M059J (cell line): ENCODE results near the gene CDK13. TPM values are rescaled to one million over a fixed set of nuclear protein-coding genes. Genes with fewer than 3 reads are reported as not detected.
A peak's percentile ranks its signal among the peaks of the same experiment; 100 is the strongest.
"Not testable (repeated sequence)": the region's sequence is repeated elsewhere in the genome, so short reads cannot be mapped to it uniquely, and the experiment has no call there.

Experiments used
- DNase-seq: peaks from one replicate; pipeline ENCODE4 v3.0.0-alpha.2; 2012; ENCODE audit warnings: low read depth
- total RNA-seq: library from RNA; depleted of rRNA; stranded (reverse); fragments of >200 nt; shearing (Covaris generic); gene quantifications from 2 replicates; pipeline ENCODE4 v1.2.3, GENCODE V29; 2014

The CDK13 gene
- total RNA-seq, 1 experiment from 2014 or later = 45.3 TPM

DNA sequence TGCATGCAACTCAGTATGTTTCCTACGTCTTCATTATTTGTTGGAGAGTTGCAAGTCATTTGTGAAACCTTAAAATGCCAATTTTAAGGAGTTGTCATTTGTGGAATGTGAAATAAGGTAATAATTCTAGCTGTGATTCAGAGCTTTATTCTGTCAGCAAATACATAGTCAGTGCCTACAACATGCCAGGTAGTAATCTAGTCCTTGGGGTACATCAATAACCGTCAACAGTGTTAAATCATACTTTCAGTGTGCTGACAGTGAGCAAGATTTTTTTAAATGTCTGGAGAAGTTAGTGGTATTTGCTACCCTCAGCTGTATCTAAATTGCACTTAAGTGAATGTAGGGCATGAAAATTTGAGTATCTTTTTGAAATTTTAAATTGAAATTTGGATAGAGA, 147.7 kb downstream of the CDK13 start:
- no peak for DNase-seq

DNA sequence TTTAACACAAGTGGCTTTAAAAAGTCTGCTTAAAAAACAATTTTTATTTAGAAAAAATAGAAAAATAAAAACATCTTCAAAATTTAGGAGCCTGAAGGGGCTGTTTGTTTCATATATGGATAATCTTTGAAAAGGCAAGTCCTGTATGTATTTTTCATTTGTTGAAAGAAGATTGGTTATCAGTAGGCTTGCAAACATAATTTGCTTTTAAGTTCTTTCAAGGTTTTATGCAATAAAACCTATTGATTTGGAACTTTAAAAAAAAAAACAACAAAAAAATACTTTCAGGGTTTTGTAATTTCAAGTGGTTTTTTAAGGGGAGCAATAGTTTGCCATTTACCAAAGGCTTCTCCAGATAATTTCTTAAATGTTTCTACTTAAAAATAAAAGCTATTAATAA, 148.8 kb downstream of the CDK13 start:
- no peak for DNase-seq

DNA sequence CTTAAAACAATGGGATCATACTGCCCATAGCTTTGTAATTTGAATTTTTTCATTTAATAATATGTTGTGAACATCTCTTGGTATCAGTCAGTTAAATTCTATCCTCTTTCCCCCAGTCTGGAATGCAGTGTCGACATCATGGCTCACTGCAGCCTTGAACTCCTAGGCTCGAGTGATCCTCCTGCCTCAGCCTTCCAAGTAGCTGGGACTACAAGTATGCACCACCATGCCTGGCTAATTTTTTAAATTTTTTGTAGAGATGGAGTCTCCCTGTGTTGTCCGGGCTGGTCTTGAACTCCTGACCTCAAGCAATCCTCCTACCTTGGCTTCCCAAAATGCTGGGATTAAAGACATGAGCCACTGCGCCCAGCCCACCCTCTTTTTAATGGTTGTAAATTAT, 149.8 kb downstream of the CDK13 start:
- no peak for DNase-seq

DNA sequence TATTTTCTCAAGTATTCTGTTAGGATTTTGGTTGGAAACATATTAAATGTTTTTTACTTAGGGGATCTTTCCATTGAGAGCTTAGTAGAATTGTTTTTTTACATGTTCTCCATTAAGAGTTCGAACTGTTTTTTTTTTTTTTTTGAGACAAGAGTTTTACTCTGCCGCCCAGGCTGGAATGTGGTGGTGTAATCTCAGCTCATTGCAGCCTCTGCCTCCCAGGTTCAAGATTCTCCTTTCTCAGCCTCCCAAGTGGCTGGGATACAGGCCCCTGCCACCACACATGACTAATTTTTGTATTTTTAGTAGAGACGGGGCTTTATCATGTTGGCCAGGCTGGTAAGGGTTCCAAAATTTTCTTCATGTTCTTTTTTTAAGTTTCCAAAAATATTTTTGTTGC, 151.1 kb downstream of the CDK13 start:
- DNase-seq = no peak

DNA sequence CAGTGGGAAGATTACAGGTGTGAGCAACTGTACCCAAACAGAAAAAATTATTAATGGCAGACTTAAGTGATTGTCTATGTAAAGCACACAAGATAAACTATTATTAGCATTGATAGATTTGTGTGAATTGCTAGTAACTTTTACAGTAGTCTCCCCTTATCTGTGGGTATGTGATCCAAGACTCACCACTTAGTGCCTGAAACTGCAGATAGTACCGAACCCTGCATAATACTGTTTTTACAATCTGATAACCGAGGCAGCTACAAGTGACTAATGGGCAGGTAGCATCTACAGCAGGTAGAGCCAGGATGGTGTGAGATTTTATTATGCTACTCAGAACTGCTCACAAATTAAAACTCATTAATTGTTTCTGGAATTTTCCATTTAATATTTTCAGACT, 152.8 kb downstream of the CDK13 start:
- no peak for DNase-seq

DNA sequence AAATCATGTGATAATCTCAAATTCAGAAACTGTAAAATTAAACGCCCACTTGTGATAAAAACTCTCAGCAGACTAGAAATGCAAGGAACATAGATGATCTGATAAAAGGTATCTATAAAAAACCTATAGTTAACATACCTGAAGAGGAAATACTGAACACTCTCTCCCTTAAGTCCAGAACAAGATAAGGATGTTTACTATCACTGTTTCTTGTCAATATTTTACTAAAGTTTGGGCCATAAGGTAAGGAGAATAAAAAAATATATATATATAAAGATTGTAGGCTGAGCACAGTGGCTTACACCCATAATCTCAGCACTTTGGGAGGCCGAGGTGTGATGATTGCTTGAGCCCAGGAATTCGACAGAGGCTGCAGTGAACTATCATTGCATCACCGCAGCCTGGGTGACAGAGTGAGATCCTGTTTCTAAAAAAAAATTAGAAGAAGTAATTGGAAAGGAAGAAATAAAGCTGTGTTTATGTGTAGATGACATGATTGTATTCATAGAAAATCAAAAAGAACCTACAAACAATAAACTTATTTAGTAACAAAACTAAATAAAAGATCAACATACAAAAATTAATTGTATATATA, 155.9 kb downstream of the CDK13 start:
- no peak for DNase-seq

DNA sequence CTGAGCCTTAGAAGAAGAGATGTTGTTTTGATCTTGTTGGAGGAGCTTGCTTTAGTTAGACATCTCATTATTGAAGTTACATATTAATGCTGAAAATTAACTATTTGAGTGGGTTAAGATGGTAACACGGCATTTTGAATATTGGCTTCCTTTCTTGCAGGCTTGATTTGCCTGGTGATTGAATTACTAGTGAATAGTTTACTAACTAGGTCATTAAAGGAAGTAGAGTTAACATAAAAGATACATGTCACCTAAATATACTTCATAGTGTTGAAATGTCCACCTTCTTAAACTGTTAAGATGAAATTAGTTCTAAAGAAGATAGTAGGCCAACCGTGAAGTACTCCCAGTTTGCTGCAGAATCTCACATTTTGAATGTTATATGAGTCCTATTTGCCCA, 165.9 kb downstream of the CDK13 start:
- no peak for DNase-seq

DNA sequence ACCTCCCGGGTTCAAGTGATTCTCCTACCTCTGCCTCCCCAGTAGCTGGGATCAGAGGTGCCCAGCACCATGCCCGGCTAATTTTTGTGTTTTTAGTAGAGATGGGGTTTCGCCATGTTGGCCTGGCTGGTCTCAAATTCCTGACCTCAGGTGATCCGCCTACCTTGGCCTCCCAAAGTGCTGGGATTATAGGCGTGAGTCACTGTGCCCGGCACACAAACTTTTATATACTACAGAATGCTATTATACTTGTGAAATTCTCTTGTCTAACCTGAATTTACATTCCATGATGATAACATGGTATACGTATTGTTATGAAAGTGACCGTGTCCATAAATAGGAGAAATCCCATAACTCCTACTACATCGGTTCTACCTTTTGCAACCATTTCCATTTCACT, 167.1 kb downstream of the CDK13 start:
- peak; percentile 40 for DNase-seq

DNA sequence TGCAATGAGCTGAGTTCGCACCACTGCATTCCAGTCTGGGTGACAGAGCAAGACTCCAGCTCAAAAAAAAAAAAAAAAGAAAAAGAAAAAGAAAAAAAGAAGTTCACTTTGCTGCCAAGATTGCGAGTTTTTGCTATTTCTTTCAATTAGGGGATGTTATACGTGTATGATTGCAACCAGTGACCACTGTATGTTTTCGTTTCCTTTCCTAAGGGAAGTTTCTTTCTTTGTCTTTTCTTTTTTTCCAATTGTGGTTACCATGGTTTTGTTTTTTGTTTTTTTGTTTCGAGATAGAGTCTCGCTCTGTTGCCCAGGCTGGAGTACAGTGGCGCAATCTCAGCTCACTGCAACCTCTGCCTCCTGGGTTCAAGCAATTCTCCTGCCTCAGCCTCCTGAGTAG, 168.1 kb downstream of the CDK13 start:
- DNase-seq = not testable (repeated sequence)

DNA sequence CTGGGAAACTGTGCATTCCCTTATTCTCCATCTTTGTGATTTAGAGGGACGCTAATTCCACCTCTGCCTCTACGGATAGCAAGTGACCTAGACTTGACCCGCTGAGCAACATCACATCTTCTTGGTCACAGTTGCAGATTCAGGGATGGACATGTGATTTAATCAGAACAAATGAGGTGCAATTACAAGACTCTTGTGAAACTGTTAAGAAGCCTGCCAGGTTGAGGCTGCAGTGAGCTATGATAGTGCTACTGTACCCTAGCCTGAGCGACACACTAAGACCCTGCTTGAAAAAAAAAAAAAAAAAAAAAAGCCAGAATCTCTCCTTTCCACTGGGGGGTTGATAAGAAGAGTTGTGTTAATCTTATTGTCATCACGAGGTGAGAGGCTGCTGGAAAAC, 170.0 kb downstream of the CDK13 start:
- no peak for DNase-seq

DNA sequence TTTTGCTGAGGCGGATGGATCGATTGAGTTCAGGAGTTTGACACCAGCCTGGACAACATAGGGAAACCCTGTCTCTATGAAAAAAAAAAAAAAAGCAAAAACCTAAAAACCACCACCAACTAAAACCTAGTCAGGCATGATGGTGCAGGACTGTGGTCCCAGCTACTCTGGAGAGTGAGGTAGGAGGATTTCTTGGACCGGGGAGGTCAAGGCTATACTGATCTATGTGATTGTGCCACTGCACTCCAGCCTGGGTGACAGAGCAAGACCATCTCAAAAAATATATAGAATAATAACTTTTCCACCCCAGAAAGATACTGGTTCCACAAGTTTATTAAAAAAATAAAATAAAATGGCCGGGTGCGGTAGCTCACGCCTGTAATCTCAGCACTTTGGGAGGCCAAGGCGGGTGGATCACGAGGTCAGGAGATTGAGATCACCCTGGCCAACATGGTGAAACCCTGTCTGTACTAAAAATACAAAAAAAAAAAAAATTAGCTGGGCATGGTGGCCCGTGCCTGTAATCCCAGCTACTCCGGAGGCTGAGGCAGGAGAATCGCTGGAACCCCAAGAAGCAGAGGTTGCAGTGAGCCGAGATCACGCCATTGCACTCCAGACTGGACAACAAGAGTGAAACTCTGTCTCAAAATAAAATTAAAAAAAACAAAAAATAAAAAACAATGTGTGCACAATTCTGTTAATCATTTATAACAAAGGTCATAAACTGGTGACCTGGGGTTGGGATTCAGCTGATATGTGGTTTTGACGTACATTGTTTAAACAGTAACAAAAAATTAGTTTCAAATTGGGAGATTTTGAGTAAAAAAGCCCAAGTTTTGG, 172.3 kb downstream of the CDK13 start:
- not testable (repeated sequence) for DNase-seq

DNA sequence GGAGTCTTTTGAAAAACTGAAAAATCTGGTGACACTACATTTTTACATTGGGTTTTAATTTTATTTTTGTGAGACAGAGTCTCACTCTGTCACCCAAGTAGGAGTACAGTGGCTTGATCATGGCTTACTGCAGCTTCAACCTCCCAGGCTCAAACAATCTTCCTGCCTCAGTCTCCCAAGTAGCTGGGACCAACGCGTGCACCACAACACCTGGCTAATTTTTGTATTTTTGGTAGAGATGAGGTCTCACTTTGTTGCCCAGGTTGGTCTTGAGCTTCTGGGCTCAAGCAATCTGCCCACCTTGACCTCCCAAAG, 172.8 kb downstream of the CDK13 start:
- no peak for DNase-seq

DNA sequence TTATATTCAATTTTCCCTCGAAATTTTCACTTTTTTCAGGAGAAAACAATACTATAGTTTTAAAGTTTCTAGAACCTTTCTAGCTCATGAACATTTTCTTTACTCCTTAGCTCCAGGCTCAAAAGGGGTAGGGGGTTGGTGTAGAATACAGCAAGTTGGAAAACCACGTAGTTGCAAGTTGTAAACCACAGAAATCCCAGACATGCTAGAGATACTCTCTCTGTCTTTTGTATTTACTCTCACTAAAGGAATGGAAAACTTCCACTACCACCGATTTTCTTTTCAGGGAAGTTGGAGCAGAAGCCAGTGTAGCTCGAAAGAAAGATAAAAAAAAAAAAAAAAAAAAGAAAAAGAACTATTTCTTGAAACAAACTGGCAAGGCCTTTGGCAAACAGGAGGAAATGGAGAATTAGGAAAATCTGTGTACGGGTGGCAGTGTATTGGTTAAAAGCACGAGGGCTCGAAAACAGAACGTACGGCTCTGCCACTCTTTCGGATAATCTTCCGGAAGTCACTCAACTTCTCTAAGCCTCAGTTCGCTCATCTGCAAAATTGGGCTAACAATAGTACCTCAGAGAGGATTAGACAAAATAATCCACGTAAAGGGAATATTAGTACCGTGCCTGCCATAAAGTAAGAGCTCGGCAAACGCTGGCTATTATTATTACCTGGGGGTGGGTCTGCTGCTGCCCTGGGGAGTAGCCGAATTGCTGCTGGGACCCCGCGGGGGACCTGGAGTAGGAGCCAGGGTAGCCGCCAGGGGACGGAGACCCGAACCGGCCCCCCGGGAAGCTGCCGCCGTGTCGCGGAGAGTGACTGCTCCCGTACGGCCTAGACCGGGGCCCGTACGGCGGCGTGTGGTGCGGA, 183.7 kb downstream of the CDK13 start:
- DNase-seq = peak; percentile 31

DNA sequence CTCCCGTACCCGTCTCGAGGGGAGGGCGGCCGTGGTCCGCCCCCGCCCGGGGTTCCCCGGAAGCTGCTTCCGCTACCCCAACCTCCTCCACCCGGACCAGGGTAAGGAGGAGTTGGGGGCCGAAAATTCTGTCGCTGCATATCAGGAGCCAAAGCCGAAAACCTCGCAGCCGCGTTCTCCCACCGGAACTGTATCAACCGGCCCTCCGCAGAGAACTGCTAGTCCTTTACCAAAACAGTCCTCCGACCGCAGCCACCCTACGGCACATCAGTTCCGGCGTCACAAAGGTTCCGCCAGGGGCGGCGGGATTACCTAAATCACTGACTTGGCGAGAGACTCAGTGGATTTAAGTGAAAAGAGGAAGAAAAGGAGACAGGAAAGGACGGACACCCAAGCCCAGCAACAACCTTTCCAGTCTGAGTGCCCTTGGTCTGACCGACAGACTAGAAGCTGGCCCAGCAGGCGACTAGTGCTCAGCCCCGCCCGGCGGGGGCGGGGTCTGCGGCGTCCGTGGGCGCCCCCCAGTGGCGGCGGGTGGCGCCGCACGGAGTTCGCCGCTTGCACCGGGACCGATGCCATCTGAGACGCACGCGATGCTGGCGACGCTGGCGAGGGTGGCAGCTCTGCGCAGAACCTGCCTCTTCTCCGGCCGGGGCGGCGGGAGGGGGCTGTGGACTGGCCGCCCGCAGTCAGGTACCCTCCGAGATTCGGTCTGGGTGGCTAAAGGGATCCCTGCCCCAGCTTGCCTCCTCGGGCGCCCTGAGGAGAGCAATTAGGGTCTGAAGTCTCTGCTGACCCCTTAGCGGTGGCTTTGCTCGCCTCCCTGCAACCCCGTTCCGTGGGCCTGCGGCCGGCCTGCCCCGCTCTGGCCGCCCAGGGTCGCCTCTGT, 184.6 kb downstream of the CDK13 start, which contains the start of the genes MPLKIP and SUGCT:
MPLKIP (minus strand) TSS at position 195 of the 889 bp plus-strand sequence; CDS start at position 140, 55 bp downstream.
SUGCT (plus strand) TSS at position 578 of the 889 bp plus-strand sequence.
- peak; percentile 80 for DNase-seq

DNA sequence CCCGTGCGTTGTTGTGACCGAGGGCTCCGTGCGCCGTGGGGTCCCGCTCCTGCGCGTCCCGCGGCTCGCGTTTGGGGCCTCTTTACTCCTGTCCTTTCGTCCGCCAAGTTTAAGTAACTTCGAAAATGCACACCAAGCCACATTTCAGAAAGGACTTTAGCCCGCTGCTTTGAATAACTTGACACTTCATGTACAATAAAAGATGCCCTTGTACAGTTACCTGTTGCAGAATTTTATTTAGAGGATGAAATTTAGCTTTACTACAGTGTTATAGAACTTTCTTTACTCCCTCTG, 185.2 kb downstream of the CDK13 start:
- peak; percentile 22 for DNase-seq

DNA sequence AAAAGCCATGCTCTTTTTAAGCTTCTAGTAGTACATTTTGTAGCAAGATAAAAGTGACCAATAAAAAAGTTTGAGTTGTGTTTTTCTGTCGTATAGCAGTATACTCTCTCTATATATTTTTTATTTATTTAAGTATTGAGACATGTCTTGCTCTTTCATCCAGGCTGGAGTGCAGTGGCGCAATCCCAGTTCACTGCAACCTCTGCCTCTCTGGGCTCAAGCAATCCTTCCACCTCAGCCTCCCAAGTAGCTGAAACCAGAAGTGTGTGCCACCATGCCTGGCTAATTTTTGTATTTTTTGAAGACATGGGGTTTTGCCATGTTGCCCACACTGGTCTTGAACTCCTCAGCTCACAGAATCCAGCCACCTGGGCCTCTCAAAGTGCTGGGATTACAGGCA, 187.5 kb downstream of the CDK13 start:
- no peak for DNase-seq

DNA sequence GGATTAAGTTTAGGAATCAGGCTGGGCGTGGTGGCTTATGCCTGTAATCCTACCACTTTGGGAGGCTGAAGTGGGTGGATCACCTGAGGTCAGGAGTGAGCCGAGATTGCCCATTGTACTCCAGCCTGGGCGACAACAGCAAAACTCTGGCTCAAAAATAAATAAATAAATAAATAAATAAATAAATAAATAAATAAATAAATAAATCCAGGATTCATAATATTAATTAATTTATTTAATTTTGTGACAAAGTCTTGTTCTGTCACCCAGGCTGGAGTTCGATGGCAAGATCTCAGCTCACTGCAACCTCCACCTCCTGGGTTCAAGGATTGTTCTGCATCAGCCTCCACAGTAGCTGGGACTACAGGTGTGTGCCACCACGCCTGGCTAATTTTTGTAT, 188.9 kb downstream of the CDK13 start:
- no peak for DNase-seq

DNA sequence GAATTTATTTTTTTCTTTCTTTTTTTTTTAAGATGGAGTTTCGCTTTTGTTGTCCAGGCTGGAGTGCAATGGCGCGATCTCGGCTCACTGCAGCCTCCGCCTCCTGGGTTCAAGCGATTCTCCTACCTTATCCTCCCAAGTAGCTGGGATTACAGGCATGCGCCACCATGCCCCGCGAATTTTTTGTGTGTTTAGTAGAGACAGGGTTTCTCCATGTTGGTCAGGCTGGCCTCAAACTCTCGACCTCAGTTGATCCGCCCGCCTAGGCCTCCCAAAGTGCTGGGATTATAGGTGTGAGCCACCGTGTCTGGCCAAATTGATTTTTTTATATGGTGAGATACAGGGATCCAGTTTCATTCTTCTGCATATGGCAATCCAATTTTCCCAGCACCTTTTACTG, 189.8 kb downstream of the CDK13 start:
- DNase-seq = not testable (repeated sequence)

DNA sequence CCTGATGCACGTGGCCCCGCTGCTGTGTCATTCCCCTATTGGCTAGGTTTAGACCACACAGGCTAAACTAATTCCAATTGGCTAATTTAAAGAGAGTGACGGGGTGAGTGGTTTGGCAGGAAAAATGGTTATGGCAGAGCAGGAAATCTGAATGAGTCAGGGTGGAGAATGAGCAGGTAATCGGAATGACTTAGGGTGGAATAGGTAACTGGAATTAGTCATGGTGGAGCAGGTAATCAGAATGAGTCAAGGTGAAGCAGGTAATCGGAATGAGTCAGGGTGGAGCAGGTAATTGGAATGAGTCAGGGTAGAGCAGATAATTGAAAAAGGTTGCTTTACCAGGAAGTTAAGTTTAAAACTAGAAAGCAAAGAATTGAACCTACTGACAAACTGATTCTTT, 191.9 kb downstream of the CDK13 start:
- DNase-seq = not testable (repeated sequence)

DNA sequence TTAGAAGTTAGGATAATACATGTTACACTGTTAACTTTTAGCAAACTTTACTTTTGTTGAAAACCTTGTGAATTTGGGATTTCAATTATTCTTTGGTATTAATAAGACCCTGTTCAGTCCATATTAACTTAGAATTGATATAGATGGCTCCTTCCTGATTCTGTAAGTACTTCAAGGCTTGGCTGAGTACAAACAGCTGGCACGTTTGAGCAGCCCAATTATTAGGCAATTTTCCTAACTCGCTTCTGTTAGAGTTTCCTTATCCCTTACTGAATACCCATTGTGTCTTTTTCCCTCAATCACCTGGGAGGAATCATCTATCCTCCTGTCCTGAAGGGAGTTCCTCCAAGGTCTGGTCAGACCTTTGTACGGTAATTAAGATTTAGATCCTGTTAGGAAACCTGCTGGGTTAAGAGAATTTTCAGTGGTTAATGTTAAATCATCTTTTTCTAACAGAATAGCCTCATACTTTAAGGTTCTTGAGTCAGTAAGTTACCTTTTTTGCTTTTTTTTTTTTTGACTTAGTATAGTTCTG, 195.6 kb downstream of the CDK13 start:
- DNase-seq = not testable (repeated sequence)
